ENCODE results near the gene CAMKK1. TPM values are rescaled to one million over a fixed set of nuclear protein-coding genes. Genes with fewer than 3 reads are reported as not detected.
A peak's percentile ranks its signal among the peaks of the same experiment; 100 is the strongest.

The CAMKK1 gene
- 0.35 TPM for total RNA-seq

- DNase-seq (ENCODE audit: low spot score) (peak; percentile 82), ATAC-seq (peak; percentile 87)
Measured at GRCh38 chr17:3893003-3893719, at the start of gene CAMKK1. Gene CAMKK1 (minus strand): TSS chr17:3893053. CDS start chr17:3885687, 7,366 bp downstream.

DNA sequence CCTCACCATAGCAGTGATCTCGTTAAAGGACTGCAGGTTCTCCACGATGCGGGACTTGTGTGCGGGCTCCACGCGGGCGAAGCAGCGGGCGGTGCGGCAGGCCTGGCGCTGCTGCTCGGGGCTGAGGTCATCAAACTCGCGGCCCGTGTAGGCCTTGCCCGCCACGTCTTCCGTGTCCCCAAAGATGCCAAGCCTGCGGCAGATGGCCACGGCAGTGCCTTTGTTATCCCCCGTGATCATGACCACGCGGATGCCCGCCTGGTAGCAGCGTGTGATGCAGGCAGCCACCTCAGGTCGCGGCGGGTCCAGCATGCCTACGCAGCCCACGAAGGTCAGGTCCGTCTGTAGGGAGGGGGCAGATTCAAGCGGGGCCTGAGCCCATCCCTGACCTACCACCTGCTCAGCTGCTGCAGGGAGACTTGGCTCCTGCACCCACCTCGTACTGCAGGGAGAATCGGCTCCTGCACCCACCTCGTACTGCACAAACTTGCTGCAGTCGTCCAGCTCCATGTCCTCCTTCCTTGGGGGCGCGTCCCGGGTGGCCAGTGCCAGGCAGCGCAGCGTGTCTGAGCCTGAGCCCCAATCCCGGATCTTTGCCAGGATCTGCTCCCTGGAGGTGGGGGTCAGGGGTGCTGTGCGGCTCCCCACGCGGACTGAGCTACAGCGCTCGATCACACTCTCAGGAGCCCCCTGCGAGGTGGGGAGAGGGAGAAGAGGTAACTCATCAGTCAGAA, 48.3 kb upstream of the CAMKK1 start:
- no peak for ATAC-seq
- no peak for DNase-seq (ENCODE audit: low spot score)

DNA sequence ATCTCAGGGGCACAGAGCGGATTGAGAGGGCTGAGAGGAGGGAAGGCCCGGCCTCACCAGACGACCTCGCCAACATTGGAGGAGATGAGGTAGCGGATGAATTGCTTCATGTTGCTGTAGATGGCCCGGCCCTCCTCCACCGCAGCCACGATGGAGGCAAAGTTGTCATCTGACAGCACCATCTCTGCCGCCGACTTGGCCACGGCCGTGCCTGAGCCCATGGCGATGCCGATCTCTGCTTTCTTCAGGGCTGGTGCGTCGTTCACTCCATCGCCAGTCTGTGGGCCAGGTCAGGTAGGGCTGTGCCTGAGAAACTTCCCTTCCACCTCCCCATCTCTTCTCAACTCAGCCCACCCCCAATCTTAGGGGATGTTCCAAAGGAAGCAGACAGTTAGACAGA, 44.5 kb upstream of the CAMKK1 start:
- DNase-seq (ENCODE audit: low spot score) (no peak), ATAC-seq (no peak)

DNA sequence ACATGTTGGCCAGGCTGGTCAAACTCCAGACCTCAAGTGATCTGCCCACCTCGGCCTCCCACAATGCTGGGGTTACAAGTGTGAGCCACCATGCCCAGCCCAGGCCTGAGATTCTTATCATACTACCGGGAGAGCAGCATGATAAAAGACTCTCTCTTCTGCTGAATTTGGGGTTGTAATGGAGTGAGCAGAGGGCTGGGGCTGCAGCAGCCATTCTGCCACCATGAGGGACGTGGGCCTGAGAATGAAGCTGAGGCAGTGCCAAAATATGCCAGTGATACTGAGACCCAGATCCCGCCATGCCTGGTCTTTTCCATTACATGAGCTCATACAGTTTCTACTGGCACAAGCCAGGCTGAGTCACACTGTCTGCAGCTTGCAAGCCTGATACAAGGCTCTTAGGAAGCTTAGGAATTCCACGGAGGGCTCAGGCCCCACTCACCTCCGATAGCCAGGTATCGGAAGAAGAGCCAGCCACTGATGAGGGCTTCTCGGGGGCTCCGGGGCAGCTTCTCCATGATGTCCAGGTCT, 43.0 kb upstream of the CAMKK1 start:
- ATAC-seq, result no peak
- DNase-seq (ENCODE audit: low spot score), result no peak

DNA sequence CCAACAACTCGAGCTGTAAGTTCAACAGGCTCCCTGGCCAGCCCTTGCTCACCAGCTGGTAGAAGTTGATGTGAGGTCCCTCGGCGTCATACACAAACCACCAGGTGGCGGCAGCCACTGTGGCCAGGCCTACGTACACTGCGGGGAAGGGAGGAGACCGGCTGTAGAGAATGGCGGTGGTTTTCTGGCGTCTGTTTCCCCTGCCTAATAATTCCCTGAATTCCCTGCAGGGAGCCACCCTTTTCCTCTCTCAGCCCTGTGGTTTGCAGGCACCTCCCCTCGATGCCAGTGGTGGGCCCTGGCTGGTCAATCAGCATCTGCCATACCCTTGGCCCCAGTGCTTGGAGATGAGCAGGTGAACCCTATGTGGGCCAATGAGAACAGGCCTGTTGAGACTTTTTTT, 42.3 kb upstream of the CAMKK1 start:
- peak; percentile 81 for DNase-seq (ENCODE audit: low spot score)
- peak; percentile 99 for ATAC-seq

DNA sequence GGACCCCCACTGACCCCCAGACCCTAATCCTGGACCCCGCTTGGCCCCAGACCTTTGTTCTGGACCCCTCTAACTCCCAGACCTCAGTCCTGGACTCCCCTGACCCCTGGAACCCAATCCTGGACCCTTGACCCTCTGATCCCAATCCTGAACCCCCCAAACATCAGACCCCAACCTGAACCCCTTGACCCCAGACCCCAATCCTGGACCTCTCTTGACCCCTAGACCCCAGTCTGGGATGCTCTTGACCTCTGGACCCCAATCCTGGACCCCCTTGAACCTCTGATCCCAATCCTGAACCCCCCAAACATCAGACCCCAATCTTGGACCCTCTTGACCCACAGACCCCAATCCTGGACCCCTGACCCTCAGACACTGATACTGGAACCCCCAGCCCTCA, 36.9 kb upstream of the CAMKK1 start:
- no peak for DNase-seq (ENCODE audit: low spot score)
- ATAC-seq, result no peak

DNA sequence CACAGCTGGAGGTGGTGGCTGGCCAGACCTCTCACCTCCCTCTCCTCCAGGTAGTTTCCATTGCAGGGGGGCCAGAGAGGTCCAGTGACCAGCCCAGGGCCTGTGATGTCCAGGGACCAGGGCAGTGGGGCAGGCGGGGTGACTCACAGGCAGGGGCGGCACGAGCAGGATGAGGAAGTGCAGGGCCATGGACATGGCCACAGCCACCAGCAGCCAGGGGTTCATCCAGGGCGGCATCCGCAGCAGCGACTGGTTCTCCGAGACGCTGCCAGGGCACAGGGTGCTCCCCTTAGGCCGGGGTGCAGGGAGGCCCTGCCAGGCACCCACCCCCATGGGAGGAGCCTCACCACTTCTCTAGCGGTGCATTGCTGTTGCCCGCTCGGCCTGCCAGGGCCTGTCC, 36.3 kb upstream of the CAMKK1 start:
- ATAC-seq (no peak), DNase-seq (ENCODE audit: low spot score) (no peak)

DNA sequence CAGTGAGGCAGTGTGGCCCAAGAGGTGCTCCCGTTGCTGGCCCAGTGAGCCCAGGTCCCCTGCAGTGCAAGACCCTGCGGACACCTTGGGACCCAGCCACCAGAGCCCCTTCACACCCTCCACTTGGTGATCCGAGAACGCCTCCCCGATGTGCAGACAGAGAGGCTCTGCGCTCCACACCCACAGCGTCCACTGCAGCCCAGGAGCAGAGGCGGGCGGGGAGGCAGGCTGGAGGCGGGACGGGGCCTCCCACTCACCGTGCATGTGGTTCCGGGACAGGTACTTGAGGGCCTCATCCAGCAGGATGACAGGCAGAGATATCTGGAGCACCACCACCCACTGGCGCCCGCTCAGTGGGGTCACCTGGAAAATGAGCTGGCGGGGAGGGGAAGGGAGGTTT, 35.6 kb upstream of the CAMKK1 start:
- no peak for DNase-seq (ENCODE audit: low spot score)

DNA sequence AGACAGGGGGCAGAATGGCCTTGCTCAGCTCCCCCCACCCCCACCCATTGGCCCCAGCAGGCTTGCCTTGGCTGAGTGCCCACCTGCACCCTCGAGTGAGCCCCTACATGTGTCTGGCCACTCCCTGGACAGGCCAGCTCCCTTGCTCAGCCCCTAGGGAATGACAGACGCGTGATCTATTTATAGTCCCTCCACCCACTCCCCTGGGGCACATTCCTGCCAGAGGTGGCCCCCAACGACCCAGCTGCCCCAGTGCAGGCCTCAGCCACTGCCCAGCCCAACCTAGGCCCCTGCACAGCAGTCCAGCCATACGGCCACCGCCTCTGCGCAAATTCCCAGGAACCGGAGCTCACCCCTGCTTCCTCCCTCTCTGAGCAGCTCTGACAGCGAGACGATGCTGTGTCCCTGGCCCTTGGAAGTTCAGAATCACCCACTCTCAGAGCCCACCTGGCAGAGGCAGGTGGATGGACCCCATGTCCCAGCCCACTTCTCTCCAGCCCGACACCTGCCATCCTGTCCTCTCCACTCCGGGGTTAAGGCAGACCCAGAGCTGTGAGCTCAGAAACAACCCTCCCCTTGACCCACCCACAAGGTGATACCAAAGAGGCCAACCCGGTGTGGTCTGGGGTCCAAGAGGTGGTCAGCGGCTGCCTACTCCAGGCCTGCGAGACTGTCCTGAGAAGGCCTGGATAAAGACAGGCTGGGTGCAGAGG, 34.9 kb upstream of the CAMKK1 start:
- DNase-seq (ENCODE audit: low spot score), result no peak
- no peak for ATAC-seq

More for the DNA sequence above, 35.6 kb upstream of the CAMKK1 start:
- ATAC-seq, result no peak

DNA sequence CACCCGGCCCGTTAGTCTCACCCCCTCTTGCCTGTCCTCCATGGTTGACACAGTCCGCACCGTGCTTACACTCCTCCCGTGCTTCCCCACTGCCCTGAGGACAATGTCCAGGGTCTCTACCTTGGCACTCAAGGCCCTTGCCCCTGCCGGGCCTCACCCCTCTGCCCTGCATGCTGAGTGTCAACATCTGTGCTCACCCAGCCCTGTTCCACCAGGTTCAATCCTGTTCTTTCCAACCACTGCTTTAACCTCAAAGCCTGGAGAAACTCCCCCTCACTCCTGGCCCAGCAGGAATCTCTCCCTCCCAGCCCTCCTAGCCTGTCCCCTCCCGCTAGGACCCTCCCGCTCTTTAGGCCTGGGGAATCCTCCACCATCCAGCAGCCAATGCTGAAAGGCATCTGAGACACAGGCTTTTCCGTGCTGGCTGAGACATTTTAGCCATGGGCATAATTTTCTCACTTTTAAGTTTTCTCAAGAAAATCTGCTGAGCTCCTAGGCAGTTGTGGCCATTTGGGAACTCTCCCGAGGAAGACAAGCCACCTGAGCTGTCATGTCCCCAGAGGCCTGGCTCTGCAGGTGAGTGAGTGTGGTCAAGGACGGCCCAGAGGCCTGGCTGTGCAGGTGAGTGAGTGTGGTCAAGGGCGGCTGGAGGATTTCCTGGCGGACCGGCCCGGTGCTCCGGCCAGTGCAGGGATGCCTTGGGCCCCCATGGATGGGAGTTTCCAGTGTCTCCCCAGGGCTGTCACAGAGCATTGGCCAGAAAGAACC, 34.2 kb upstream of the CAMKK1 start:
- ATAC-seq, result no peak
- DNase-seq (ENCODE audit: low spot score), result no peak

DNA sequence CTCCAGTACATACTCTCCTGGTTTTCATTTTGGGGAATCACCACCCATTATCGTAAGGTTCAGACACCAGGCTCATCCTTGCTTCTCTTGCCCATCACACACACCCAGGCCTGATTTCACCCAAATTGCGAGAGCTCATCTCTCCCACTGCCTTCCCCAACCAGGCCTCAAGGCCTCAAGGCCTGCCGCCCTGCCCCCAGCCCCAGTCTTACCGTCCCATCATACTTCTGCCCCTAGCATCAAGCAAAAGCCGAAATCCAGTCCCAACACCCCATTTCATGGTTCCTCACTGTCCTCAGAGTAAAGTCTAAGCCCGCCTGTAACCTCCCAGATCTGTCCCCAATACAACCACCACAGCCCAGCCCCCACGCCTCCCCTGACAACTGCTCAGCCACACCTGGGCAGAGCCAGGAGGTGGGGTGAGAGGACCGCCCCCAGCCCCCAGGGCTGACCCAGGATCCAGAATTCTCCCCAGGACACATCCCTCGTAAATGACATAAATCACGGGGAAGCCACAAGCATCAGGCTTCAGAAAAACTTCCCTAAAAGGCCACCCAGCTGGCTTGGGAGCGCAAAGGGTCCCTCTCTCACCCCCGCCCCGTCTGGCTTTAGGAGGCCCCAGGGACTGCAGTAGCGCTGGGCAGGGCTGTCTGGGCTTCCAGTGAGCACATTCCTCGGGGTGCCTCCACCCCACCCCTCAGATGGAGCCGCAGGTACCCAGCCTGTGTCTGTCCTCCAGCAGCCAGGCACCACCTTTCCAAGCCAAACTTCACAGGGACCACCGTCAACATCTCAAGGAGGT, 33.0 kb upstream of the CAMKK1 start:
- DNase-seq (ENCODE audit: low spot score), result no peak
- no peak for ATAC-seq

- peak; percentile 24 for ATAC-seq
- no peak for DNase-seq (ENCODE audit: low spot score)
Measured at GRCh38 chr17:3924512-3925350, 31.9 kb upstream of the CAMKK1 start.

DNA sequence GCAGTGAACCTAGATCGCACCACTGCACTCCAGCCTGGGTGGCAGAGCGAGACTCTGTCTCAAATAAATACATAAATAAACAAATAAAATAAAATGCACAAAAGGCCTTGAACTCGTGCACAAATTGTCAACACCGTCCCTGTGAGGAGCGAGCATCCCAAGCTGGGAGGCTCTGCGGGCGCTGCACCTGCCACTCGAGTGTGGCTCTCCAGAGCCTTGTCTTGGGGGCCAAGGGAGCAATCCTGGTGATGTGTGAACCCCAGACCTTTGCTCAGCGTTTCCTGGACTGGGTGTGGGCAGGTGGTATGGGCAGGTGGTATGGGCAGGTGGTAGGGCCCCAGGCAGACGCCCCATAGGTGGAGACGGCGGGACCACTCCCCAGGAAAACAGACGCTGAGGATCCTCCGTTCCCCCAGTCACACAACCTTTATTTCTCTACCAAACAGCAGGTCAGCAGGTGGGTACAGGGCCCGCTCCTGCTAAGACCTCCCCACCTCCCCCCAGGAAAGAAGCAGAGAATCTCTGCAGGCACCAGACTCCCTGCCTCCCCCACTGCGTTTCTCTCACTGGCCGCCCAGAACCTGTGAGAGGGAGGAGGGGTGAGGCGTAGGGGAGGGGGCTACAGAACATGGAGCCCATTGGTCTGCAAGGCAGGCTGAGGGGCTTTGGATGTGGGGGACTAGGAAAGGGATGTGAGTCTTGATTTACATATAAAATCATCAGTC, 30.8 kb upstream of the CAMKK1 start:
- no peak for DNase-seq (ENCODE audit: low spot score)

DNA sequence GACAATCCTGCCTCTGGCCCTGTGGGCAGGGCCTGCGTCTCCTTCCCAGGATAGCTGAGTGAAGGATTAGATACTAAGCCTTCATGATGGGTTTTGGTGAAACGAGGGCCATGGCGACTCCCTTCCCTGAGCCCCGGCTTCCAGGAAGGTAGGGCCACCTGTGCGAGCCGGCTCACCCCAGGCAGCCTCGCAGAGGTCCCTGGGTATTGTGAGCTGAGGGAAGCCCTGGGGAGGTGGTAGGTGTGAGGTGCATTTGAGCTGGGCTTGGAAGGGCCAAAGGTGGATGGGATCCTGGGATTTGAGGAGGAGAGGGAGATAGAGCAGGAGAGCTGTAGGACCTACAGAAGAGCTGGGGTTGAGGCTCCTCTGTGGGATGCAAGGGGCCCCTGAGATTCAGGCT, 29.9 kb upstream of the CAMKK1 start:
- no peak for DNase-seq (ENCODE audit: low spot score)
- no peak for ATAC-seq

More for the DNA sequence above, 30.8 kb upstream of the CAMKK1 start:
- no peak for ATAC-seq

- ATAC-seq (no peak), DNase-seq (ENCODE audit: low spot score) (no peak)
Measured at GRCh38 chr17:3921502-3922319, 28.9 kb upstream of the CAMKK1 start.

DNA sequence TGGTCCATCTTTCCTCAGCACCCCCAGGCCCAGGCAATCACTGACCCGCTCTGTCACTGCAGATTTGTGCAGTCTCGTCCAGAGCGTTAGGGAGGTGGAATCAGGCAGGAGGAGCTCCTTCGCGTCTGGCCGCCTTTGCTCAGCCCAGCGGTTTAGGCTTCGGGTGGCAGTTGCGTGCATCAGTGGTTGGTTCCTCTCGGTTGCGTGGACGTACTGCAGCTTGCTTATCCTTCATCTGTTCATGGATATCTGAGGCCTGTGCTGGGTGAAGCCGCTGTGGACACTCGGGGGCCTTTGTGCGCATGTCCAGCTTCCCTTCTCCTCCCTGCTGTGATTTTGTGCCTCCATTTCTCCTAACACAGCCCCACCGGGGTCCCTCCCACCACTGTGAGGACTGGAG, 28.2 kb upstream of the CAMKK1 start:
- DNase-seq (ENCODE audit: low spot score), result no peak
- no peak for ATAC-seq

DNA sequence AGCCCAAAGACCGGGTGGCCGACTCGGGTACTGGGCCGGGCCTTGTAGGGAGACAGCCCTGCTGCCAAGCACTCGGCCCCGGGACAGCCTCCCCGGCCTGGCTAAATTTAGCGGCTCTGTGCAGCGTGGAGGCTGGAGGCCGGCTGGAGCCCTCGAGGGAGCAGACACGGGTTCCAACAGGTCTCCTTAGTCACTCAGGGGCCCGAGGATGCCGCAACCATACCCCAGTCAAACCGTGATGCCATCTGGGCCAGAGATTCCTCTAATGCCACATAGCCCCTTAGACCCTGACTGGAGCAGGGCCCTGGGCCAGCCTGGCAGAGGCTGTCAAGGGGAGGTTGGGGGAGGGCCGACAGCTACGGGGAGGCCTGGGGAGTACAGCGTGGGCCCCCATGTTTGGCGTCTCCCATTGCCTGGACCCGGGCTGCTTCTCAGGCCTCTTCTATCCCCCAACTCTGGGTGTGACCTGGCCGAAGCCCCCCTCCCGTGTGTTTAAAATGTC, 26.3 kb upstream of the CAMKK1 start:
- no peak for DNase-seq (ENCODE audit: low spot score)
- ATAC-seq, result no peak

Data from left lobe of liver (tissue), 2 donors.